ENCODE measurements around the gene LIN9. TPM values are rescaled to one million over a fixed set of nuclear protein-coding genes. Genes with fewer than 3 reads are reported as not detected.
A peak's percentile ranks its signal among the peaks of the same experiment; 100 is the strongest.

Gene LIN9
- total RNA-seq, 2 donors from 2014 or later, result 1.7 to 2.4 TPM

- intact Hi-C loops (cut with DNase I), result loop anchor here (5.0 kb wide), 2 partner anchors 68 to 73 kb away; no protein-coding TSS in a partner anchor
- no peak for DNase-seq (ENCODE audit: low spot score)
These were observed 113.8 kb downstream of the LIN9 start for GRCh38 chr1:226195144-226195543.

DNA sequence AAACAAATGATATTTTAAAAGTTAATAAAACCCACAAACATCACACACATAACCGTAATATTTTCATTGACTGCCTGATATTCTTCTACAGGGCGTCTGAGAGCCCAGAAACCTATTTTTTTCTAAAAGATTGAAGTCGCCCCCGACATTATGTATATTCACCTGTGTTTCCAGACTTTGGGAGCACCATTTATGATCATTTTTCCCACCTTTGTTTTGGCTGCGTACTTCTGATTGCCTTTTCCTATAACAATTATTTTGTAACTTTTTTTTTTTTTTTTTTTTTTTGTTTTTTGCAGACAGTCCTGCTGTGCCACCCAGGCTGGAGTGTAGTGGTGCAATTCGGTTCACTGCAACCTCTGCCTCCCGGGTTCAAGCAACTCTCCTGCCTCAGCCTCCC is 121.6 kb downstream of the LIN9 start:
- intact Hi-C loops (cut with DNase I), result no loop called here

GRCh38 chr1:226187019-226187322 is 122.0 kb downstream of the LIN9 start:
- intact Hi-C loops (cut with DNase I), result no loop called here

More for the DNA sequence above, 121.6 kb downstream of the LIN9 start:
- no peak for DNase-seq (ENCODE audit: low spot score)

GRCh38 chr1:226186124-226187018 is 122.6 kb downstream of the LIN9 start, which contains the start of gene ACBD3:
Gene ACBD3, minus strand, starts transcription at chr1:226186741. Its CDS starts 66 bp downstream, at chr1:226186675.
- DNase-seq (ENCODE audit: low spot score), result peak; percentile 97
- intact Hi-C loops (cut with DNase I), result no loop called here

More at GRCh38 chr1:226187019-226187322, 122.0 kb downstream of the LIN9 start:
- DNase-seq (ENCODE audit: low spot score), result no peak

- intact Hi-C loops (cut with DNase I), result no loop called here
- DNase-seq (ENCODE audit: low spot score), result no peak
These were observed 123.6 kb downstream of the LIN9 start for GRCh38 chr1:226185141-226186036.

DNA sequence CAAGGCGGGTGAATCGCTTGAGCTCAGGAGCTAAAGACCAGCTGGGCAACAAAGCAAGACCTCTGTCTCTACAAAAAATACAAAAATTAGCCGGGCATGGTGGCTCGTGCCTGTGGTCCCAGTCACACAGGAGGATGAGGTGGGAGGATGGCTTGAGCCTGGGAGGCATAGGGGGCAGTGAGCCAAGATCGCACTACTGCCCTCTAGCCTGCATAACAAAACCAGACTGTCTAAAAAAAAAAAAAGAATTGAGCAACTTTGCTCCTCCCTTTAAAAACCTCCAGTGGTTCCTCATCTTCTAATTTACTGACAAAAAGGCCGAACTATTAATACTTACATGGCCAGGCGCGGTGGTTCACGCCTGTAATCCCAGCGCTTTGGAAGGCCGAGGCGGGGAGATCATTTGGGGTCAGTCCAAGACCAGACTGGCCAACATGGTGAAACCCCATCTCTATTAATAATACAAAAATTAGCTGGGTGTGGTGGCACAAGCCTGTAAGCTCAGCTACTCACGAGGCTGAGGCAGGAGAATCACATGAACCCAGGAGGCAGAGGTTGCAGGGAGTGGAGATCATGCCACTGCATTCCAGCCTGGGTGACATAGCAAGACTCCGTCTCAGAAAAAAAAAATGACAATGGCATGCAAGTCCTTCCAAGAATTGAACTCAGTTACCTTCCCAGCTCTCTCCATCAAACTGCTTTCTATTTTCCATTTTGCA is 126.8 kb downstream of the LIN9 start:
- DNase-seq (ENCODE audit: low spot score), result no peak
- intact Hi-C loops (cut with DNase I), result no loop called here

Other genes starting within 250 kb of the LIN9 start
- gene H3-3A, start 246.4 kb downstream of the LIN9 start, total RNA-seq, result 100 to 1,000 TPM; 303 to 370 TPM
- gene ACBD3, start 122.4 kb downstream of the LIN9 start, total RNA-seq, result 10 to 100 TPM; 44.0 to 48.2 TPM
- gene MIXL1, start 85.5 kb downstream of the LIN9 start, total RNA-seq, result not detected
- gene PARP1, start 98.9 kb upstream of the LIN9 start, total RNA-seq, result 10 to 100 TPM; 41.1 to 45.6 TPM
- gene STUM, start 239.6 kb upstream of the LIN9 start, total RNA-seq, result 1 to 10 TPM; 3.9 to 6.8 TPM

All from posterior vena cava (tissue), 2 donors.